PC-3 (cell line): Measurements from ENCODE around the gene NXPE3. TPM values are rescaled to one million over a fixed set of nuclear protein-coding genes. Genes with fewer than 3 reads are reported as not detected.

Source experiments
- ATAC-seq: fragments of 200-7000 bp; cut with Tn5 transposase; 2 replicates; pipeline ENCODE4 v1.9.1; 2020; ENCODE audit warnings: mild to moderate bottlenecking, moderate library complexity
- BruUV-seq: library from RNA; stranded (reverse); fragments of 400-500 nt; replicated peaks from 2 replicates; lab custom pipeline; 2021; lab: Mats Ljungman, UMichigan
- CTCF ChIA-PET: fragments of 300-600 bp; sonication (Branson Sonifier 250); formaldehyde crosslinking; loops from one replicate; lab custom pipeline; 2022; ENCODE audit warnings: antibody characterized with exemption; lab: Charles Lee
- POLR2A ChIA-PET: fragments of 300-600 bp; sonication (Branson Sonifier 250); formaldehyde crosslinking; loops from one replicate; lab custom pipeline; 2022; ENCODE audit warnings: antibody characterized with exemption; ENCODE audit not compliant: unreplicated experiment; lab: Charles Lee
- DNase-seq: peaks from one replicate; pipeline ENCODE4 v3.0.0-alpha.2; 2015
- H2AFZ ChIP-seq: fragments of 300-600 bp; sonication (generic); 2 replicates; pipeline ENCODE4 v1.6.0; 2016; ENCODE audit warnings: antibody characterized with exemption, low read length
- H3F3A ChIP-seq: fragments of 300-600 bp; sonication (generic); one replicate; pipeline ENCODE4 v1.6.0; 2017; ENCODE audit warnings: antibody characterized with exemption, low read length, control low read depth, mild to moderate bottlenecking; ENCODE audit not compliant: unreplicated experiment
- H3K27ac ChIP-seq: fragments of 300-600 bp; sonication (generic); 2 replicates; pipeline ENCODE4 v1.5.1; 2016; ENCODE audit warnings: mild to moderate bottlenecking, low read length
- H3K27me3 ChIP-seq: fragments of 300-600 bp; sonication (generic); 2 replicates; pipeline ENCODE4 v1.6.1; 2016; ENCODE audit warnings: low read length, mixed read lengths
- H3K36me3 ChIP-seq: fragments of 300-600 bp; sonication (generic); 2 replicates; pipeline ENCODE4 v1.6.1; 2016; ENCODE audit warnings: low read depth, mixed run types, low read length, mixed read lengths
- H3K4me1 ChIP-seq: fragments of 300-600 bp; sonication (generic); 2 replicates; pipeline ENCODE4 v1.5.1; 2016; ENCODE audit warnings: low read length; ENCODE audit not compliant: insufficient read depth
- H3K4me2 ChIP-seq: fragments of 300-600 bp; sonication (generic); 2 replicates; pipeline ENCODE4 v1.6.0; 2016; ENCODE audit warnings: low read length
- H3K4me3 ChIP-seq: fragments of 300-600 bp; sonication (generic); 2 replicates; pipeline ENCODE4 v1.5.1; 2016; ENCODE audit warnings: mild to moderate bottlenecking, low read length, mixed read lengths
- H3K79me2 ChIP-seq: fragments of 300-600 bp; sonication (generic); 2 replicates; pipeline ENCODE4 v1.6.1; 2017; ENCODE audit warnings: low read length, mixed read lengths
- H3K9ac ChIP-seq: fragments of 300-600 bp; sonication (generic); 2 replicates; pipeline ENCODE4 v1.6.0; 2016; ENCODE audit warnings: mild to moderate bottlenecking, low read length
- H3K9me2 ChIP-seq: fragments of 300-600 bp; sonication (generic); replicated peaks from 2 replicates; pipeline ENCODE4 v1.6.1; 2016; ENCODE audit warnings: mixed run types, low read length, mixed read lengths
- H3K9me3 ChIP-seq: fragments of 300-600 bp; sonication (generic); 2 replicates; pipeline ENCODE4 v1.6.1; 2016; ENCODE audit warnings: low read length, mixed read lengths
- H4K20me1 ChIP-seq: fragments of 300-600 bp; sonication (generic); 2 replicates; pipeline ENCODE4 v1.6.1; 2016; ENCODE audit warnings: low read length, mixed read lengths
- EZH2 ChIP-seq: fragments of 300-600 bp; sonication (generic); IDR thresholded peaks from one replicate; pipeline ENCODE4 v1.6.1; 2017; ENCODE audit warnings: antibody characterized with exemption, mild to moderate bottlenecking, low read length; ENCODE audit not compliant: unreplicated experiment
- EZH2phosphoT487 ChIP-seq: fragments of 300-600 bp; sonication (generic); IDR thresholded peaks from 2 replicates; pipeline ENCODE4 v1.6.1; 2018; ENCODE audit warnings: mild to moderate bottlenecking, antibody characterized with exemption, low read length, borderline replicate concordance
- intact Hi-C: fragments of 100-400 bp; cut with micrococcal nuclease; formaldehyde crosslinking; loops from 2 replicates; pipeline ENCODE4 v1.9.0; 2023
- total RNA-seq: library from RNA; depleted of rRNA; stranded (reverse); fragments of >200 nt; gene quantifications from 2 replicates; pipeline ENCODE4 v1.2.3, GENCODE V29; 2014; rRNA removed
- TF ChIP-seq, protein P1 (sequence below): fragments of 300-600 bp; sonication (generic); conservative IDR thresholded peaks from 2 replicates; pipeline ENCODE4 v1.5.1; 2017; ENCODE audit warnings: antibody characterized with exemption, low read depth, mild to moderate bottlenecking, low read length

The NXPE3 gene
- total RNA-seq, 1 experiment from 2014 or later = 12.6 TPM

DNA sequence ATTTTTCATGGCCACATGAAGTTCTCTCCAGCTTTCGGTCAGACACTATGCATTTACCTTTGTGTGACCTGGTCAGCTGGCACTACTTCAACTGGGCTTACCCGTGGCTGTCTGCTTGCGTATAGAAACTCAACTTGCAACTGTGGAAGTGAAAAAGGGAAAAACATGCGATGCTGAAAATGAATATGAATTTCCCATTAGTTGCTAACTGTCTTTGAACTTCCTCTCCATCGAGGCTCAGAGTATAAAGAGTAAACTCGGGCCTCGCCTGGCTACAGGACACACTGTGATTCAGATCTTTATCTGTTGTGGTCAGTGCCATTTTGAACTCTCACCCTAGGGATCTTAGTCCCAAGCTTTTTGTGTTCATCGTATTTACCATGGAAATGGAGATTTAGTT lies 97.1 kb downstream of the NXPE3 start:
- H3K4me1 ChIP-seq = peaks cover 38% of the 10 kb centered on the region
- ChIA-PET CTCF (no interaction called here), POLR2A (no interaction called here)
- no peak overlapping the region for H3K4me2 ChIP-seq
- no peaks in the 10 kb centered on the region for H3K9me3 ChIP-seq
- TF ChIP-seq, protein P1, sequence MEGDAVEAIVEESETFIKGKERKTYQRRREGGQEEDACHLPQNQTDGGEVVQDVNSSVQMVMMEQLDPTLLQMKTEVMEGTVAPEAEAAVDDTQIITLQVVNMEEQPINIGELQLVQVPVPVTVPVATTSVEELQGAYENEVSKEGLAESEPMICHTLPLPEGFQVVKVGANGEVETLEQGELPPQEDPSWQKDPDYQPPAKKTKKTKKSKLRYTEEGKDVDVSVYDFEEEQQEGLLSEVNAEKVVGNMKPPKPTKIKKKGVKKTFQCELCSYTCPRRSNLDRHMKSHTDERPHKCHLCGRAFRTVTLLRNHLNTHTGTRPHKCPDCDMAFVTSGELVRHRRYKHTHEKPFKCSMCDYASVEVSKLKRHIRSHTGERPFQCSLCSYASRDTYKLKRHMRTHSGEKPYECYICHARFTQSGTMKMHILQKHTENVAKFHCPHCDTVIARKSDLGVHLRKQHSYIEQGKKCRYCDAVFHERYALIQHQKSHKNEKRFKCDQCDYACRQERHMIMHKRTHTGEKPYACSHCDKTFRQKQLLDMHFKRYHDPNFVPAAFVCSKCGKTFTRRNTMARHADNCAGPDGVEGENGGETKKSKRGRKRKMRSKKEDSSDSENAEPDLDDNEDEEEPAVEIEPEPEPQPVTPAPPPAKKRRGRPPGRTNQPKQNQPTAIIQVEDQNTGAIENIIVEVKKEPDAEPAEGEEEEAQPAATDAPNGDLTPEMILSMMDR = no peak
- TF ChIP-seq EZH2phosphoT487 (no peak), EZH2 (no peak)
- BruUV-seq = no TSS peak
- no peaks in the 10 kb centered on the region for H3K36me3 ChIP-seq
- H2AFZ ChIP-seq = no peak overlapping the region
- H4K20me1 ChIP-seq = no peaks in the 10 kb centered on the region
- ATAC-seq (no peak), DNase-seq (peak; percentile 37)
- no peaks in the 10 kb centered on the region for H3K79me2 ChIP-seq
- intact Hi-C loops = no loop called here
- no peak overlapping the region for H3K4me3 ChIP-seq
- H3K27ac ChIP-seq = peak overlapping the region; percentile 27
- H3F3A ChIP-seq = no peaks in the 10 kb centered on the region
- no peaks in the 10 kb centered on the region for H3K9me2 ChIP-seq
- no peak overlapping the region for H3K9ac ChIP-seq
- no peaks in the 10 kb centered on the region for H3K27me3 ChIP-seq

Other genes starting within 250 kb of the NXPE3 start
- 31.7 and 35.2 TPM in 2 replicates for gene TRMT10C, start 217.3 kb upstream of the NXPE3 start, total RNA-seq
- gene PCNP, start 205.0 kb upstream of the NXPE3 start, total RNA-seq = 71.1 and 72.3 TPM in 2 replicates
- gene ZBTB11, start 102.1 kb upstream of the NXPE3 start, total RNA-seq = 22.8 and 27.6 TPM in 2 replicates
- gene RPL24, start 92.5 kb upstream of the NXPE3 start, total RNA-seq = 2,441 and 2,844 TPM in 2 replicates
- 12.1 and 14.1 TPM in 2 replicates for gene CEP97, start 54.6 kb upstream of the NXPE3 start, total RNA-seq
- gene NFKBIZ, start 70.3 kb downstream of the NXPE3 start, total RNA-seq = 63.0 and 70.2 TPM in 2 replicates